NB4 (cell line): ENCODE data around the gene NBEA.

Source experiments
- DNase-seq: peaks from one replicate; pipeline ENCODE4 v3.0.0; 2010; ENCODE audit warnings: low read depth
- H3K4me3 ChIP-seq: one replicate; pipeline ENCODE4 v1.5.1; 2011; ENCODE audit warnings: mild to moderate bottlenecking, low read depth, low read length, moderate library complexity
- CTCF ChIP-seq: IDR thresholded peaks from one replicate; pipeline ENCODE4 v1.5.1; 2012; ENCODE audit warnings: low read depth, low read length
- MAX ChIP-seq: IDR thresholded peaks from 2 replicates; pipeline ENCODE4 v1.6.1; 2011; ENCODE audit warnings: low read depth, low read length
- MYC ChIP-seq: IDR thresholded peaks from 2 replicates; pipeline ENCODE4 v1.6.1; 2011; ENCODE audit warnings: low read depth, low read length
- POLR2A ChIP-seq: IDR thresholded peaks from 2 replicates; pipeline ENCODE4 v1.6.1; 2011; ENCODE audit warnings: mild to moderate bottlenecking; ENCODE audit not compliant: insufficient read length; ENCODE audit errors: extremely low read depth

NBEA gene

GRCh38 chr13:35483761-35484160, 541.7 kb downstream of the NBEA start:
- TF ChIP-seq CTCF (no peak), MYC (no peak), MAX (no peak), POLR2A (no peak)
- H3K4me3 ChIP-seq: no peak overlapping the region
- no peak for DNase-seq

- H3K4me3 ChIP-seq: no peak overlapping the region
- no peak for DNase-seq
- no peak for TF ChIP-seq MYC
- no peak for TF ChIP-seq POLR2A
- no peak for TF ChIP-seq MAX
- TF ChIP-seq CTCF: no peak
Measured at GRCh38 chr13:35484384-35484783, 542.3 kb downstream of the NBEA start.

GRCh38 chr13:35485424-35485823, 543.4 kb downstream of the NBEA start:
- H3K4me3 ChIP-seq: no peak overlapping the region

GRCh38 chr13:35489050-35489449, 547.0 kb downstream of the NBEA start:
- no peak for DNase-seq
- H3K4me3 ChIP-seq: no peak overlapping the region
- TF ChIP-seq POLR2A: no peak
- TF ChIP-seq MYC: no peak
- TF ChIP-seq MAX: no peak
- TF ChIP-seq CTCF: no peak

More at GRCh38 chr13:35485424-35485823, 543.4 kb downstream of the NBEA start:
- TF ChIP-seq POLR2A (no peak), MYC (no peak), CTCF (no peak), MAX (no peak)
- no peak for DNase-seq

GRCh38 chr13:35496006-35496405, 553.9 kb downstream of the NBEA start:
- peak; percentile 42 for DNase-seq
- no peak overlapping the region for H3K4me3 ChIP-seq
- TF ChIP-seq MAX (no peak), POLR2A (no peak), MYC (no peak), CTCF (no peak)

- TF ChIP-seq CTCF: no peak
- no peak for TF ChIP-seq POLR2A
- no peak for TF ChIP-seq MYC
- no peak for TF ChIP-seq MAX
- peak; percentile 65 for DNase-seq
Measured at GRCh38 chr13:35496761-35497386, 554.8 kb downstream of the NBEA start.

More at GRCh38 chr13:35496761-35497386, 554.8 kb downstream of the NBEA start:
- H3K4me3 ChIP-seq: no peak overlapping the region
